ENCODE results near the gene NSA2. TPM values are rescaled to one million over a fixed set of nuclear protein-coding genes. Genes with fewer than 3 reads are reported as not detected.
"Not testable (repeated sequence)": the region's sequence is repeated elsewhere in the genome, so short reads cannot be mapped to it uniquely, and the experiment has no call there.

The NSA2 gene
- total RNA-seq, 1 donor from 2014 or later, result 86.7 TPM

GRCh38 chr5:74787424-74787823 lies 20.4 kb downstream of the NSA2 start:
- Mint-ChIP-seq H3K27ac (no peak overlapping the region), H3K36me3 (peaks cover 62% of the 10 kb centered on the region)
- DNase-seq (ENCODE audit: low spot score in 2 of 2, unreplicated experiment in 2 of 2), result no peak

GRCh38 chr5:74791669-74792068 lies 24.6 kb downstream of the NSA2 start:
- not testable (repeated sequence) for H3K4me3 Mint-ChIP-seq; H3K27ac Mint-ChIP-seq; H3K4me1 Mint-ChIP-seq; DNase-seq (ENCODE audit: low spot score in 2 of 2, unreplicated experiment in 2 of 2); H3K27me3 Mint-ChIP-seq (ENCODE audit: low read depth)
- peaks cover 12% of the 10 kb centered on the region for H3K9me3 Mint-ChIP-seq
- H3K36me3 Mint-ChIP-seq, result peaks cover 61% of the 10 kb centered on the region

More at GRCh38 chr5:74787424-74787823, 20.4 kb downstream of the NSA2 start:
- Mint-ChIP-seq H3K9me3 (peaks cover 8% of the 10 kb centered on the region), H3K4me3 (no peak overlapping the region), H3K27me3 (ENCODE audit: low read depth) (no peaks in the 10 kb centered on the region), H3K4me1 (no peaks in the 10 kb centered on the region)
- no peak for TF ChIP-seq CTCF (IDR thresholded peaks at IDR 0.05; ENCODE audit: unreplicated experiment)

- DNase-seq (ENCODE audit: low spot score in 2 of 2, unreplicated experiment in 2 of 2), result no peak
- H3K4me3 Mint-ChIP-seq, result no peak overlapping the region
- no peak overlapping the region for H3K27ac Mint-ChIP-seq
- no peaks in the 10 kb centered on the region for H3K4me1 Mint-ChIP-seq
- H3K9me3 Mint-ChIP-seq, result no peaks in the 10 kb centered on the region
- peaks cover 14% of the 10 kb centered on the region for H3K36me3 Mint-ChIP-seq
- no peak for TF ChIP-seq CTCF (IDR thresholded peaks at IDR 0.05; ENCODE audit: unreplicated experiment)
- H3K27me3 Mint-ChIP-seq (ENCODE audit: low read depth), result no peaks in the 10 kb centered on the region
Observed at GRCh38 chr5:74798977-74799911, 32.2 kb downstream of the NSA2 start.

GRCh38 chr5:74801197-74801596 lies 34.1 kb downstream of the NSA2 start:
- peaks cover 12% of the 10 kb centered on the region for H3K36me3 Mint-ChIP-seq
- no peaks in the 10 kb centered on the region for H3K4me1 Mint-ChIP-seq
- TF ChIP-seq CTCF (IDR thresholded peaks at IDR 0.05; ENCODE audit: unreplicated experiment), result no peak
- H3K27ac Mint-ChIP-seq, result no peak overlapping the region
- no peaks in the 10 kb centered on the region for H3K9me3 Mint-ChIP-seq
- H3K4me3 Mint-ChIP-seq, result no peak overlapping the region
- no peak for DNase-seq (ENCODE audit: low spot score in 2 of 2, unreplicated experiment in 2 of 2)
- no peaks in the 10 kb centered on the region for H3K27me3 Mint-ChIP-seq (ENCODE audit: low read depth)

- no peaks in the 10 kb centered on the region for H3K27me3 Mint-ChIP-seq (ENCODE audit: low read depth)
- DNase-seq (ENCODE audit: low spot score in 2 of 2, unreplicated experiment in 2 of 2), result no peak
- no peak overlapping the region for H3K27ac Mint-ChIP-seq
- no peak overlapping the region for H3K4me3 Mint-ChIP-seq
- H3K4me1 Mint-ChIP-seq, result no peaks in the 10 kb centered on the region
- H3K9me3 Mint-ChIP-seq, result no peaks in the 10 kb centered on the region
- TF ChIP-seq CTCF (IDR thresholded peaks at IDR 0.05; ENCODE audit: unreplicated experiment), result no peak
- H3K36me3 Mint-ChIP-seq, result peaks cover 9% of the 10 kb centered on the region
Observed at GRCh38 chr5:74801941-74802340, 34.9 kb downstream of the NSA2 start.

GRCh38 chr5:74810915-74811314 lies 43.9 kb downstream of the NSA2 start:
- Mint-ChIP-seq H3K27ac (no peak overlapping the region), H3K4me3 (no peak overlapping the region), H3K9me3 (peaks cover 9% of the 10 kb centered on the region), H3K27me3 (ENCODE audit: low read depth) (no peaks in the 10 kb centered on the region), H3K4me1 (no peaks in the 10 kb centered on the region), H3K36me3 (peaks cover 17% of the 10 kb centered on the region)
- DNase-seq (ENCODE audit: low spot score in 2 of 2, unreplicated experiment in 2 of 2), result no peak
- TF ChIP-seq CTCF (IDR thresholded peaks at IDR 0.05; ENCODE audit: unreplicated experiment), result no peak

Data from mesothelial cell of epicardium (in vitro differentiated cells).